EL (cell line): ENCODE measurements around the gene ZNF644.

Experiments
- DNase-seq: peaks from one replicate; pipeline ENCODE4 v3.0.0-alpha.2; 2016

ZNF644 gene

DNA sequence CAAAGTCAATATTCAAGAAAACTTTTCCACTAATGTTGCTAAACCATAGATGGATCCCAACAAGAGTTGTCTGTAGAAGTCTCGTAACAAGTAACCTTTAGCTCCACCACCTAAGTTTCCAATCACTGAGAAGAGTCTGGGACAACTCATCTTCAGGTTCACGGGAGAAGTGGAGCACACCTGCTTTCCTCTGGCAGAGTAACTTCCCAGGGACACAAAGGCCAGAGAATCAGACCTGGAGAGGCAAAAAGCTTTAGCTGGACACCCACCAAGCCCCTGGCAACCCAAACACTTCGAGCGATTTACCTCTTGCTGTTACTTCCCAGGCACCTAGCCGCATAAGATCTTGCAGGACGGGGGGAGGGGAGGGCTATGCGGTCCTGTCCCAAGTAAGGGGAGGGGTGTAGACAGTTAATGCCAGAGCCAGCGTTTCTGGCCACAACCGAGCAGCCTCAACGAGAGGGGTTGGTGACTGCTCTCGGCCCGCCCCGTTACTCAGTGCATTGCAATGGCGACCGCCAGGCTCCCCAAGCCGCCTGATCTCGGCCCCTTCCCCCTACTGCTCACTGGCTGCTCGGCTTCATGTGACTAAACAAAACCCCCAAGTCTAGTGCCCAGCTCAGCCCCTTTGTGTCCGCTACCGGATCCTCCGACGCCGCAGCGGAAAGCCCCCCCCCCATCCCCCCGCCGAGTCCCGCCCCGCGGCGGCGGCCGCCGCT is 709 bp downstream of the ZNF644 start:
- DNase-seq: peak; percentile 84

DNA sequence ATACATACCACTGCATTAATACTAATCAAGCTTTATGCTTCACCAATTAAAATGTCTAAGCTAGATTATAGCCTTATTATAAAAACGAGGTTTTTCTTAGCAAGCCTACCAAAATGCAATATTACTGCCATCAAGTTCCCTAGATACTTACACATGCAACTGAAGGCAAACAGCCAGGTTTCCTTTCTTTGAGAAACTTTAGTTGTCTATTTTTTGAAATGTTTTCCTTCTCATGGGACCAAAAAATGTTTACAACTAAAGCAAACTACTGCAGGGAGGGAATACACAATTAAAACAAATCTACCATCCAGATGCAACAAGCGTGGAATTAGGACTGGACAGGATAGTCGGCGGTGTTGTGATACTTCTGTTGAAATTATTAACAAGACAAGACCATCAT is 1.3 kb downstream of the ZNF644 start:
- no peak for DNase-seq

DNA sequence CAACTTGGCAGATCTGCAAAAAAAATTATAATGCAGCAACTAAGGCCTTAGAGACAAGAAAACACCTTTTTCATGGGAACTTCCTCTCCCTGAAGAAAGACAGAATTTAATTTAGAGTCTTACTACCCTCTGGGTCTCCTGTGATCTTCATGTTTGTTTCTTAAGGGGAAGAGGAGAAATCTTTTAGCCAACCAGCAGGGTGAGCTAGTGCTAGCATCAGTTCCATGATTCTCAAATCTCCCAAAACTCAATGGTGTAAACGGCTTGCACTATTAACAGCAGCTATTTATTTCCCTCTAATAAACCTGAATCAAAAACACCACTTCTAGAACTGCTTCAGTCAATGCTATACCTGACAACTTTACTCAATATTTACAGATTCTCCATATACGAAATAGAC is 3.8 kb downstream of the ZNF644 start:
- peak; percentile 34 for DNase-seq

DNA sequence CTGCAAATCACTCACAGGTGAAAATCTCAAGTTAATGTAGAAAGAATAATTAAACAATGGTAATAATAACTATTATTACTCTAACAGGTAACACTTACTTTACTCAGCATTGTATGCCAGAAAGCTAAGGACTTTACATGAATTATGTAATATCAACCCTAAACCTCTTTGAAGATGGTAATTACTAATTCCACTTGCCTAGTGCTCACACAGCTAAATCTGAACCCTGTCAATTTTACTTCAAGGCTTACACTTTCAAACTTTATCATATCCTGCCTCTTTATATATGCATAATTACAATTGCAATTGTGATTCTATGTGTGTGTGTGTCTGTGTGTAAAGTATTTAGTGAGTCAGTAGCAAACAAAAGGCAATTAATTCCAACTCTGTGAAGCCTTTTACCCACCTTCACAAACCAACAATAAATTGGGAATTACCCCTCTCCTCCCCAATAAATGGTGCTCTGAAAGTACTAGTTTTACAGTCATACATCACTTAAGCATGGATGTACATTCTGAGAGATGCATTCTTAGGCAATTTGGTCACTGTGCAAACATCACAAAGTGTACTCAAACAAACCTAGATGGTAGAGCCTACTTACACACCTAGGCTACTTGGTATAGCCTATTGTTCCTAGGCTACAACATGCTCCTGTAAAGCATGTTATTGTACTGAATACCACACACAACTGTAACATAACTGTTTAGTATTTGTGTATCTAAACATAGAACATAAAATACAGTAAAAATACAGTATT is 5.9 kb downstream of the ZNF644 start:
- DNase-seq: peak; percentile 36

DNA sequence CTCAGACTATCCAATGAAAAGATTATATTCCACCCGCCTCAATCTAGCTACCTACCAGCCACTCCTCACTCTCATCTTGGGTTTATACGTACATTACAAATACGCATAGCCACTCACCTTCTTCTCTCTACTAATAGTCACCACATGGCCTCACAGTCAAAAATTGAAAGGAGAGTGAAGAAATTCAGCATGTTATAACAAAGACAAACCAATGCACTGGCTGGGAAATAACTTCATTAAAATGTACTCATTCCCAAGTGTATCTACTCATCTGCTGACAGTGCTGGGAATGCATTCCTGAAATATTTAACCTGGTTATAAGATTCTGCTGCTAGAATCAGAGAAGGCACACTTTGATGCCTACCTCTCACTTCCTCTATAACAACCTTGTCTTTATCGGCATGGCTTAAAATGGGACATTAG is 6.5 kb downstream of the ZNF644 start:
- DNase-seq: peak; percentile 19

DNA sequence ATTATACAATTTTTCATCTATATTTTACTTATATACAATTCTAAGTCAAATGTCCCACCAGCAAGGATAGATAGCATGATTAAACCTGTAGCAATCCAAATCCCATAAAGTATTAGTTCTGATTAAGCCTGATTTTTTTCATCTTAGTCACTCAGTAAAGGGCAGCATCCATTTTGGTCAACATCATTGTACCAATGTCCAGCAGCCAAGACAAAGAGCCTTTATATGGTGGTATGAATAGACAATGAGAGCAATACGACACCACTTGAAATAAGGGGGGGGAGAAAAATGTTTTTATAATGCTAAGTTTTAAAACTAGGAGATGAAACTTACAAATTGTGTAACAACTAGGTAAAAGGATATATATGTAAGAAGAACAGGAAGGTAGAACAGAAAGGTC is 7.4 kb downstream of the ZNF644 start:
- no peak for DNase-seq

DNA sequence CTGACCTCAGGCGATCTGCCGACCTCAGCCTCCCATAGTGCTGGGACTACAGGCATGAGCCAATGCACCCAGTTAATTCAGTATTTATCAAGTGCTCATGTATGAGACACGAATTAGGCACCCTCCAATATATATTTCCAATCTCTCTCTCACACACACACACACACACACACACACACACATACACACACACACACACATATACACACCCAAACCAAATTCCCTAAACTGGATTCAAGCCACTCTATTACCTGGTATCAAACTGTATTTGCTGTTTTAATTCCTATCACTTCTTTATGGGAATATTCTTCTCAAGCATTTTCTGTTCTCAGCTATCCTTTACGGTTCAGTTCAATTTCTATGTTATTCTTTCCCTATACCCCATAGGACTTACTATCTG is 8.5 kb downstream of the ZNF644 start:
- no peak for DNase-seq

DNA sequence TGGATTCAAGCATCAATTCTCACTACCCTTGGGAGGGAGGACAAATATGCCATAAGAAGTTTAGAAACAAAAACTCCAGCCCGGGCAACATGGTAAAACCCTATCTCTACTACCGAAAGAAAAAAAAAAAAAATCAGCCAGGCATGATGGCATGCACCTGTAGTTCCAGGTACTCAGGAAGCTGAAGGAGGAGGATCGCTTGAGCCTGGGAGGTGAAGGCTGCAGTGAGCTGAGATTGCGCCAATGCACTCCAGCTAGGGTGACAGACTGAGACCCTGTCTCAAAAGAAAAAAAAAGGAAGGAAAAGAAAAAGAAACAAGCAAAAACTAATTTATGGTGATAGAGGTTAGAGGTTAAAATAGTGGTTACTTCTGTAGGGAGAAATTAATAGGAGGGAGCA is 9.6 kb downstream of the ZNF644 start:
- no peak for DNase-seq

DNA sequence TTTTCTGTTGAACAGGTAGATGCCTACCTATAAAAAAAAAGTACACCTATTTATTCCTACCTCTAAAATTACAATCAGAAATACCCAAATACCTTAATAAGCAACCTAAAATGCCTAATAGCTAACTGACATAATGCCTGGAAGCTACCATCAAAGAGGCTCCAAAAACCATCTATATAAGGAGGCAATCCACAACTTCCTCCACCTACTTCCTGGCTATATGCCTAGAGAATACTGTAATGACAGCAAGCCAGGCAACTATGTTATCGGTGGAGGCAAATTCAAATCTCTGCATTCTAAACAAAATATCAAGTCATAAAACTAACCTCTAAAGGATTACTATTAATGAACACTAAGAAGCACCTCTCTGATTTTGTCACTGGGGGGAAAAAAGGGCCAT is 10.1 kb downstream of the ZNF644 start:
- peak; percentile 27 for DNase-seq

DNA sequence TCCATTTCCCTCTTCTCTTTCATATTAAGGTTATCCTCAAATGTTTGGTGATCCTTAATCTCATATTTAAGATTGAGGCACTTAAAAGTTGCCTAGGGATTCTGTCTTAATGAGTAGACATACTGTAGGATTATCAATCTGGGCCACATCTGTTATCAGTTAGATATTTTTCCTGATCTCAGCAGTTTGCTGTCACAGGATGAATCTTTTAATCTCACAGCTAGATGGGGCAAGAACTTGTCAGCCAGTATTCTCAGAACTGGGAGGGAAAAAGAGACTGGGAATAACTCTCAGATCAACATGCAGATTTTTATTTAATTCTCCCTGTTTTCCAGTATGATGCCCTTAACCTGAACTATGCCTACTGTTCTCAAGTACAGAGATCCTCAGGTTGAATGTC is 14.0 kb downstream of the ZNF644 start:
- no peak for DNase-seq

DNA sequence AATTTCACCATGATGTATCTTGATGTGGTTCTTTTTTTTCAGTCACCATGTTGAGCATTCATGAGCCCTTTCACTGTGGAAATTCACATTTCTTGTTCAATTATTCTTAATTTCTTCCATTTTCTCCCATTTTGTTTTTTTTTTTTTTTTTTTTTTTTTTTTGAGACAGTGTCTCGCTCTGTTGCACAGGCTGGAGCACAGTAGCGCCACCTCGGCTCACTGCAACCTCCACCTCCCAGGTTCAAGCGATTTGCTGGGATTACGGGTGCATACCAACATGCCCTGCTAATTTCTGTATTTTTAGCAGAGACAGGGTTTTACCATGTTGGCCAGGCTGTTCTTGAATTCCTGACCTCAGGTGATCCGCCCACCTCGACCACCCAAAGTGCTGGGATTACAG is 14.7 kb downstream of the ZNF644 start:
- DNase-seq: no peak

DNA sequence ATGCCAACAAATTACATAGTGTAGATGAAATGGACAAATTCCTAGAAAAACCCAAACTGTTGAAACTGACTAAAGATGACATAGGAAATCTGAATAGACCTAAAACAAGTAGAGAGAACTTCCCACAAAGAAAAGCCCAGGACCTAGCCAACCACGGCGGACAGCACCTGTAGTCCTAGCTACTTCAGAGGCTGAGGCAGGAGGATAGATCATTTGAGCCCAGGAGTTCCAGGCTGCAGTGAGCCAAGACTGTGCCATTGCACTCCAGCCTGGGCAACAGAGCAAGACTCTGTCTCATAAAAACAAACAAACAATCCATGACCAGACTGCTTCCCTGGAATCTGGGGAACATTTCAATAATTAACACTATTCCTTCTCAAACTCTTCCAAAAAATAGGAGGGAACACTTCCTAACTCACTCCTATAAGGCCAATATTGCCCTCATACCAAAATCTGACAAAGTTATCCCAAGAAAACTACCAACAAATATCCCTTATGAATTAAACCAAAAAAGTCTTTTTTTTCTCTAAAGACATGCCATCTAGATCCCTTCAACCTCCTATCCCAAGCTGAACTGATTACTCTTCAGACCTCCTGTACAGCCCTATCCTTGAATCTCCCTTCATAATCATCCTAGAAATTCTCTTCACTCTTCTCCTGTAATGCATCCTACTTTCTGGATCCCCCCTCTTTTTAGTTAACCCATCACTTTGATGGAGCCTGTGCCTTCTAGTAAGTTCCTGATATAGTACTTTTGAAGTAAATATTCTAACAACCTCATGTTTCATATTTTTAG is 15.5 kb downstream of the ZNF644 start:
- DNase-seq: no peak

DNA sequence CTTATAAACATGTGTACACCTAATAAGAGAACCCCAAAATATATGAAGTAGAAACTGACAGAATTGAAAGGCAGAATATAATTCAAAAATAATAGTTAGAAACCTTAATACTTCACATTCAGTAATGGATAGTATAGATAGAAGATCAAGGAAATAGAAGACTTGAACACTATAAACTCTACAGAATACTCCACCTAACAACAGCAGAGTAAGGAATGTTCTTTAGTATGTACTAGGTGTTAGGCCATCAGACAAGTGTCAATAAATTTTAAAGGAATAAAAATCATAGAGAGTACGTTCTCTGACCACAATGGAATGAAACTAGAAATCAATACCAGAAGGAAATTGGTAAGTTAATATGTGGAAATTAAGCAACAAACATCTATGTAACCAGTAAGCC is 16.6 kb downstream of the ZNF644 start:
- DNase-seq: no peak

DNA sequence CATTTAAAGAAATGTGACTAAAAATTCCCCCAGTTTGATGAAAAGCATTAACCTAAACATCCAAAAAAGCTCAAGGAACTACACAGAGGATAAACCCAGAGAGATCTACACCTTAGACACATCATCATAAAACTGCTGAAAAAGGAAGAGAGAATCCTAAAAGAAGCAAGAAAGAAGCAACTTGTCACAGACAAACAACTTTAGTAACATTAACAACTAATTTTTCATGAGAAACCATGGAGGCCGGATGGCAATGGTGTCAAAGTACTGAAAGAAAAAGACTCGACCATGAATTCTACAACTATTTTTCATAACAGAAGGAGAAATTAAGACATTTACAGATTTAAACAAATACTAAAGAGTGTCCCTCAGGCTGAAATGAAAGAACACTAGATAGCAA is 17.7 kb downstream of the ZNF644 start:
- DNase-seq: no peak

DNA sequence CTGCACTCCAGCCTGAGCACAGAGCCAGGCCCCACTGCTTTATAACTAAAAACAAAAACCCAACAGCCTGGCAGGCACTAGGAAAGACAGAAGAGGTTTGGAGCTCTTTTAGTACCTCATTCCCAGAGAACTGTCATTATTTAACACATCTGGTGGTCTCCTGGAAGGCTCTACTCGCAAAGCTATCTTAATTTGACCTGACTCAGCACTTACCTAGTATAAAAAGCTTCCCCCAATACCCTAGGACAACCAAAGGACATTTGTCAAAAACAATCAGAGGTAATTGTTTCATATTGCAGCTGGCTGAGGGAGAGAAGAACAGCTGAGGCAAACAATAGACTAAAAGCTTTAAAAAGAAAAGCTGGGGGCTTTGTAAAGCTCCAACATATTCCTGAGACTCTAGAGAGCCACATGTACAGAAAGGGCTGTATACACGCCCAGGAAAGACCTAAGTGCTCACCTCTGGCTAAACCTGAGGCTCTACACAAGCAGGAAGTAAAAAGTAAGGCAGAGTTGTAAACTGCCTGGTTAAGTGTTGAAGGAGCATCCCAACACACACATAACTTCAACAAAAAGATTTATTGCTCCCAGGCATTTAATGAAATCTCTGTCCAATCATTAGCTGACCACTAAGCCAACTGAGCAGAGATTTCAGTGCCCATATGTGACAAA is 25.0 kb downstream of the ZNF644 start:
- no peak for DNase-seq

DNA sequence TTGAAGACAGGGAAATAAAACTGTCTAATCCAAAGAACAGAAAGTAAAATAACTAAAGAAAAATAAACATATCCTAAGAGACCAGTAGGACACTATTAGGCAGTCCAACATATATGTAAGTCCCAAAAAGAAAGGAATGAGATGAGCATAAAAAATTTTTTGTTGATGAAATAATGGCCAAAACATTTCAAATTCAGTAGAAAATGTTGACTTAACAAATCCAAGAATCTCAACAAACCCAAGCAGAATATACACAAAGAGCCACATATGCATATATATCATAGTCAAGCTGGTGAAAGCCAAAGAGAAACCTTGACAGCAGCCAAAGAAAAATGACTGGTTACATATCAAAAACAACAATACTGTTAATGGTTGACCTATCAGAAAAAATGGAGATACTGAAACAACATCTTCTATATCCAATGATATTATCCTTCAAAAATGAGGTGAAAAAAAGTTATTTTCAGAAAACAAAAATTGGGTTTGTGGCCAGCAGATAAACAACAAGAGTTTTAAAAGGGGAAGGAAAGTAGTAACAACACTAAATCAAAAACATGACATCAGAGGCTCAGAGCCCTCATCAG is 26.4 kb downstream of the ZNF644 start:
- DNase-seq: no peak

DNA sequence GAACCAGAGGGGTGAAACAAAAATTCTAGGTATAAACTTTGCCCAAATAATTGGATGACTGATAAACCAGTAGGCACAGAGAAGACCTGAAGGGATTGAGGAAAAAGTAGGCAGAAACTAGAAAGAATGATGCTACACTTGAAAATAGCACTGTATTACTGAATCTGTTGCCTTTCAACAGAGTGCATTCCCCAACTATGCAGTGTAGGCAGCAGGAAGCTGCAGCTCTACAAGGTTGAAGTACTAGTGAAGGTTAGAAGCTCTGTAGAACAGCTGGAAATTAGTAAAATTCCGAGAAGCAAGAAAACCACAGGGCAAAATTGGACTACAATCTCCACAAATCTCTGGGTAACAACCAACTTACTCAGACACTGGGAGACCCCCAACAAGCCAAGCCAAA is 27.4 kb downstream of the ZNF644 start:
- no peak for DNase-seq

DNA sequence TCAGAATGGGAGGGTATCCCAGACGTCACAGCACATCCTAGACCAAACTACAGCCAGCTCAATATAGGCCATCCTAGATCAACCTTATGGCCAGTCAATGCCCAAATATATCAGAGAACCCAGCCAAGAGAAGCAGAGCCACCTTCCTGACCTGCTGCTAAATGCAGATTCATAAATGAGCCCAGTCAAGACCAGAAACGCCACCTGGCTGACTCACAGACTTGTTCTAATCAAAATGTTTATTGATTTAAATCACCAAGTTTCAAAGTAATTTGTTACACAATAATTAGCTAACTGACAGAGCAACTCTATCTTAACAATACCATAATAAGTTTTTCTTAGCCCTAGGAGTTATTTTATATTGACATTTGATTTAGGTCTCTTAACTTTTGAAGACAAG is 28.6 kb downstream of the ZNF644 start:
- no peak for DNase-seq

DNA sequence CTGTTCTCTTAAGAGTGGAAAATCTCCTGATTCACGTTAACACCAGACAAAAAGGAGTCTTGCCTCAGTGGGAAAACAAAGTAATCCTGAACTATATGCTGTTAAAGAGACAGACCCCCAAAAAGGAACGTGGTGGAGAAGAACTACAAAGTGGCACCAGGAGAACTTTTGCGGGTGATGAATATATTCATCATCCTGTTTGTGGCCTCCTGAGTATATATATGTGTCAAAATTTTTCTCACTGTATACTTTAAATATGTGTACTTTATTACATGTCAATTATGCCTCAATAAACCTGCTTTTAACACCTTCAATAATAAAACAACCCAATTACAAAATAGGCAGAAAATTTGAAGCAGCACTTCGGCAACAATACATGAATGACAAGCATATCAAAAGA is 31.1 kb downstream of the ZNF644 start:
- DNase-seq: no peak

DNA sequence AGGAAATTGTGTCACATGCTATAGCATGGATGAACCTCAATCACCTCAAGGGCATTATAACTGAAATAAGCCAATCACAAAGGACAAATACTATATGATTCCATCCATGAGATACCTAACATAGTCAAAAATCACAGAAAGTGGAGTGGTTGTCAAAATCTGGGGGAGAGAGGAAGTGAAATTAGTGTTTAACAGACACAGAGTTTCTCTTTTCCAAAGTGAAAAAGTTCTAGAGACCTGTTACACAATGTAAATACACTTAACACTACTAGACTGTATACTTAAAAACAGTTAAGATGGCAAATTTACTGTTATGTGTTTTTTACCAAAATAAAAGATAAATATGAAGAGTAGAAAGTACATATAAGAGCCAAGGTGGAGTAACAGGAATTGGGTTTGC is 31.8 kb downstream of the ZNF644 start:
- DNase-seq: no peak

DNA sequence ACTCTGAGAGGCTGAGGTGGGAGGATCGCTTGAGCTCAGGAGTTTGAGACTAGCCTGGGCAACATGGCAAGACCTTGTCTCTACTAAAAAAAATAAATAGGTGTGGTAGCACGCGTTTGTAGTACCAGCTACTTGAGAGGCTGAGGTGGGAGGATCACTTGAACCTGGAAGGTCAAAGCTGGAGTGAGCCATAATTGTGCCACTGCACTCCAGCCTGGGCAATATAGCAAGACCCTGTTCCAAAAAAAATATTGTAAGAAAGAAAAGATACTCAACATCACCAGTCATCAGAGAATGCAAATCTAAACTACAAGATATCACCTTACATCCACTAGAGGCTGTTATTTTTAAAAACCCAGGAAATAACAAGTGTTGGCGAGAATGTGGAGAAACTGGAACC is 32.5 kb downstream of the ZNF644 start:
- DNase-seq: no peak

DNA sequence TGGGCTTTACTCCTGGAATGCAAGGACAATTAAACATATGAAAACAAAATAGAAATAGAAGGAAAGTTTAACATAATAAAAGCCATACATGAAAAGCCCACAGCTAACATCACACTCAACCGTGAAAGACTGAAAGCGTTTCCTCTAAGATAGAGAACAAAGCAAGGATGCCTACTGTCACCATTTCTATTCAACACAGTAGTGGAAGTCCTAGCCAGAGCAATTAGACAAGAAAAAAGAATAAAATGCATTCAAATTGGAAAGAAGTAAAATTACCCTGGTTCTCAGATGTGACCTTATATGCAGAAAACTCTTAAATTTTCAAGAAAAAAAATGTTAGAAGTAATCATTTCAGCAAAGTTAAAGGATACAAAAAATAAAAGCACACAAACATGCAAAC is 34.0 kb downstream of the ZNF644 start:
- DNase-seq: no peak

DNA sequence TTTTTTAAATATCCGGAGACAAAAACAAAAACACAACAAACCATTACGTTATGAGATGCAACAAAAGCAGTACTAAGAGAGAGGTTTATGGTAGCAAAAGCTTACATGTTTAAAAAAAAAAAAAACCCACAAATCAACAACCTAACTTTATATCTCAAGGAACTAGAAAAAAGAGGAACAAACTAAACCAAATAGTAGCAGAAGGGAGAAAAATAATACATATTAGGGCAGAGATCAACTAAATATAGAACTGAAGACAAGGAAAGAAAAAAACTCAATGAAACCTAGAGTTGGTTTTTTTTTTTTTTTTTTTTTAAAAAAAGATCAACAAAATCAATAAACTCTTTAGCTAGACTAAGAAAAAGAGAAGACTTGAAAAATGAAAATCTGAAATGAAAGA is 34.9 kb downstream of the ZNF644 start:
- no peak for DNase-seq
